HCT116 (cell line): ENCODE measurements around the gene ID3. TPM values are rescaled to one million over a fixed set of nuclear protein-coding genes. Genes with fewer than 3 reads are reported as not detected.

Experiments
- ATAC-seq: fragments of 200-7000 bp; cut with Tn5 transposase; 2 replicates; pipeline ENCODE4 v1.9.1; 2020; ENCODE audit warnings: mild to moderate bottlenecking, moderate library complexity
- BruUV-seq: library from RNA; stranded (reverse); fragments of 400-500 nt; replicated peaks from 2 replicates; lab custom pipeline; 2021; lab: Mats Ljungman, UMichigan
- CTCF ChIA-PET: fragments of 300-600 bp; sonication (Branson Sonifier 250); formaldehyde crosslinking; loops from one replicate; lab custom pipeline; 2021; ENCODE audit warnings: antibody characterized with exemption; lab: Charles Lee
- POLR2A ChIA-PET: fragments of 300-600, 350-600 bp; sonication (Branson Sonifier 250); formaldehyde crosslinking; loops from one replicate; lab custom pipeline; 2021; ENCODE audit warnings: antibody characterized with exemption; lab: Charles Lee
- RAD21 ChIA-PET, 2 experiments: fragments of 300-600 bp; sonication (Branson Sonifier 250); formaldehyde crosslinking; loops; one replicate each; lab custom pipeline; 2023; ENCODE audit warnings: low total read pairs in 2 of 2; ENCODE audit not compliant: uncharacterized antibody in 2 of 2, unreplicated experiment in 2 of 2, low non-redundant PET in 1 of 2; lab: Charles Lee
- DNase-seq: peaks from one replicate; pipeline ENCODE4 v3.0.0-alpha.2; 2010; ENCODE audit warnings: low read depth, low spot score
- H2AFZ ChIP-seq: fragments of 200-600 bp; shearing (Covaris generic), sonication (generic); 2 replicates; pipeline ENCODE4 v1.6.1; 2017; ENCODE audit warnings: low read depth, mixed run types, mixed read lengths, antibody characterized with exemption, low read length; ENCODE audit not compliant: poor library complexity, severe bottlenecking
- H3K27ac ChIP-seq: 2 replicates; pipeline ENCODE4 v1.5.1; 2012; ENCODE audit warnings: low read depth, low read length
- H3K27me3 ChIP-seq: fragments of 200-600 bp; sonication (generic); 2 replicates; pipeline ENCODE4 v1.6.1; 2016; ENCODE audit warnings: mixed run types, low read length, mixed read lengths; ENCODE audit not compliant: insufficient read depth
- H3K36me3 ChIP-seq, 2 experiments: fragments of 200-500 bp in 1 of 2; fragments of 200-600 bp in 1 of 2; sonication (Bioruptor generic) in 1 of 2; sonication (generic) in 1 of 2; 2 replicates each; pipeline versions ENCODE4 v1.5.1 to v1.6.1; 2014 to 2016; ENCODE audit warnings: low read length in 2 of 2, inconsistent platforms in 1 of 2, mixed read lengths in 1 of 2, mixed run types in 1 of 2; ENCODE audit not compliant: insufficient read depth in 2 of 2, control insufficient read depth in 1 of 2
- H3K4me1 ChIP-seq, 2 experiments: fragments of 200-600 bp in 1 of 2; sonication (generic) in 1 of 2; 2 replicates each; pipeline versions ENCODE4 v1.5.1 to v1.6.1; 2012 to 2017; ENCODE audit warnings: low read length in 2 of 2, inconsistent platforms in 1 of 2, mild to moderate bottlenecking in 1 of 2, mixed read lengths in 1 of 2, mixed run types in 1 of 2, moderate library complexity in 1 of 2; ENCODE audit not compliant: insufficient read depth in 2 of 2, control insufficient read depth in 1 of 2
- H3K4me2 ChIP-seq: fragments of 200-600 bp; sonication (generic); 2 replicates; pipeline ENCODE4 v1.6.1; 2017; ENCODE audit warnings: mixed run types, low read length, mixed read lengths
- H3K4me3 ChIP-seq, 2 experiments: fragments of 200-600 bp in 1 of 2; sonication (generic) in 1 of 2; replicated peaks in 1 of 2; 2 replicates each; pipeline ENCODE4 v1.5.1; 2011 to 2016; ENCODE audit warnings: low read length in 2 of 2, control low read depth in 1 of 2, low read depth in 1 of 2, mild to moderate bottlenecking in 1 of 2, mixed read lengths in 1 of 2, mixed run types in 1 of 2
- H3K79me2 ChIP-seq: fragments of 200-600 bp; sonication (generic); 2 replicates; pipeline ENCODE4 v1.6.1; 2017; ENCODE audit warnings: mild to moderate bottlenecking, mixed run types, low read length, moderate library complexity, mixed read lengths; ENCODE audit not compliant: insufficient read depth
- H3K9ac ChIP-seq: fragments of 200-600 bp; sonication (generic); 2 replicates; pipeline ENCODE4 v1.6.1; 2016; ENCODE audit warnings: low read length, mixed read lengths
- H3K9me2 ChIP-seq: fragments of 200-600 bp; sonication (generic), shearing (Covaris generic); 2 replicates; pipeline ENCODE4 v1.6.1; 2017; ENCODE audit warnings: mixed run types, mild to moderate bottlenecking, moderate library complexity; ENCODE audit not compliant: insufficient read depth
- H3K9me3 ChIP-seq, 2 experiments: fragments of 200-500 bp in 1 of 2; fragments of 200-600 bp in 1 of 2; sonication (Bioruptor generic) in 1 of 2; sonication (generic) in 1 of 2; 2 replicates each; pipeline ENCODE4 v1.6.1; 2014 to 2017; ENCODE audit warnings: low read length in 2 of 2, mixed read lengths in 2 of 2, inconsistent platforms in 1 of 2, low read depth in 1 of 2, mild to moderate bottlenecking in 1 of 2, mixed run types in 1 of 2, moderate library complexity in 1 of 2; ENCODE audit not compliant: control insufficient read depth in 1 of 2, insufficient read depth in 1 of 2
- H4K20me1 ChIP-seq: fragments of 200-600 bp; sonication (generic), shearing (Covaris generic); 2 replicates; pipeline ENCODE4 v1.6.1; 2017; ENCODE audit warnings: mixed run types, mild to moderate bottlenecking, moderate library complexity; ENCODE audit not compliant: insufficient read depth
- ATF3 ChIP-seq: IDR thresholded peaks from 2 replicates; pipeline ENCODE4 v1.6.1; 2012
- CBX3 ChIP-seq: IDR thresholded peaks from 2 replicates; pipeline ENCODE4 v1.6.1; 2012; ENCODE audit warnings: low read depth
- CEBPB ChIP-seq: IDR thresholded peaks from 2 replicates; pipeline ENCODE4 v1.6.1; 2012; ENCODE audit warnings: low read depth
- CTCF ChIP-seq, 3 experiments: fragments of 200-600 bp in 1 of 3; sonication (generic) in 1 of 3; IDR thresholded peaks in 2 of 3; conservative IDR thresholded peaks in 1 of 3; 2 replicates each; pipeline ENCODE4 v1.5.1; 2012 to 2017; ENCODE audit warnings: low read depth in 2 of 3, low read length in 2 of 3, antibody characterized with exemption in 1 of 3, borderline replicate concordance in 1 of 3, control low read depth in 1 of 3, mild to moderate bottlenecking in 1 of 3, mixed read lengths in 1 of 3, mixed run types in 1 of 3, moderate library complexity in 1 of 3; ENCODE audit not compliant: insufficient read depth in 1 of 3
- ELF1 ChIP-seq: IDR thresholded peaks from 2 replicates; pipeline ENCODE4 v1.6.1; 2012; ENCODE audit warnings: low read depth, borderline replicate concordance
- EZH2phosphoT487 ChIP-seq: fragments of 200-600 bp; IDR thresholded peaks from 2 replicates; pipeline ENCODE4 v1.6.1; 2018; ENCODE audit warnings: antibody characterized with exemption, borderline replicate concordance
- FOSL1 ChIP-seq: IDR thresholded peaks from 2 replicates; pipeline ENCODE4 v1.6.1; 2012; ENCODE audit warnings: low read depth
- MAX ChIP-seq: IDR thresholded peaks from 2 replicates; pipeline ENCODE4 v1.6.1; 2012
- POLR2A ChIP-seq: IDR thresholded peaks from 2 replicates; pipeline ENCODE4 v1.7.0; 2011; ENCODE audit warnings: borderline replicate concordance; ENCODE audit not compliant: insufficient read depth, insufficient read length; ENCODE audit errors: extremely low read depth
- SIN3A ChIP-seq: IDR thresholded peaks from 2 replicates; pipeline ENCODE4 v1.6.1; 2012; ENCODE audit warnings: low read depth
- SRF ChIP-seq: IDR thresholded peaks from 2 replicates; pipeline ENCODE4 v1.6.1; 2012; ENCODE audit warnings: low read depth
- TCF7L2 ChIP-seq: IDR thresholded peaks from 2 replicates; pipeline ENCODE4 v1.7.0; 2011; ENCODE audit warnings: borderline replicate concordance, inconsistent platforms; ENCODE audit not compliant: insufficient read depth, insufficient read length; ENCODE audit errors: extremely low read depth
- YY1 ChIP-seq: IDR thresholded peaks from 2 replicates; pipeline ENCODE4 v1.6.1; 2011; ENCODE audit warnings: low read length, low read depth, moderate library complexity, mild to moderate bottlenecking; ENCODE audit not compliant: insufficient replicate concordance; ENCODE audit errors: extremely low read depth
- ZBTB33 ChIP-seq: IDR thresholded peaks from 2 replicates; pipeline ENCODE4 v1.6.1; 2011; ENCODE audit warnings: mild to moderate bottlenecking, low read length, moderate library complexity; ENCODE audit not compliant: insufficient replicate concordance; ENCODE audit errors: extremely low read depth
- ZFX ChIP-seq: fragments of 450-650 bp; IDR thresholded peaks from 2 replicates; pipeline ENCODE4 v1.6.1; 2017
- ZNF274 ChIP-seq: fragments of 200-500 bp; sonication (Bioruptor generic); IDR thresholded peaks from 2 replicates; pipeline ENCODE4 v1.6.1; 2014; ENCODE audit warnings: mild to moderate bottlenecking, low read depth, low read length, inconsistent platforms
- intact Hi-C: fragments of 100-400 bp; cut with micrococcal nuclease; formaldehyde crosslinking; loops from 2 replicates; pipeline ENCODE4 v1.10.0; 2022
- total RNA-seq: library from RNA; stranded (reverse); gene quantifications from one replicate; pipeline ENCODE4 v1.2.1, GENCODE V29; 2021; ENCODE audit not compliant: unreplicated experiment

ID3 gene
- total RNA-seq, 1 experiment from 2014 or later: 183 TPM

GRCh38 chr1:23545851-23546250, 13.4 kb downstream of the ID3 start:
- CTCF ChIA-PET: interaction anchor here (1.0 to 4.2 kb wide), 4 partner anchors 89 to 371 kb away, joined by 3 to 104 read pairs (median 13); no protein-coding TSS in a partner anchor
- Histone ChIP-seq H3K9me2 (no peaks in the 10 kb centered on the region), H2AFZ (no peak overlapping the region), H4K20me1 (no peaks in the 10 kb centered on the region), H3K9ac (no peak overlapping the region), H3K9me3 (no peaks in the 10 kb centered on the region), H3K27ac (no peak overlapping the region), H3K4me1 (peaks cover 10 to 23% of the 10 kb centered on the region in 2 experiments; a peak in 3 of 4 replicates), H3K4me3 (no peak overlapping the region), H3K4me2 (no peak overlapping the region), H3K27me3 (no peaks in the 10 kb centered on the region), H3K36me3 (no peaks in the 10 kb centered on the region)
- RAD21 ChIA-PET: interaction anchor here (1.3 to 3.6 kb wide), 3 partner anchors 89 to 92 kb away, joined by 4 to 25 read pairs (median 23); no protein-coding TSS in a partner anchor
- ATAC-seq: no peak
- no peak for DNase-seq
- intact Hi-C loops: no loop called here
- BruUV-seq: no TSS peak
- TF ChIP-seq FOSL1: no peak
- no peak for TF ChIP-seq SRF
- no peak for TF ChIP-seq ELF1
- TF ChIP-seq CTCF (IDR thresholded peaks at IDR 0.05 in 2 of 3, conservative IDR thresholded peaks at IDR 0.05 in 1 of 3; ENCODE audit: borderline replicate concordance in 1 of 3, insufficient read depth in 1 of 3, low read depth in 2 of 3, low read length in 2 of 3): no peak
- no peak for TF ChIP-seq CBX3
- TF ChIP-seq ZFX: no peak
- TF ChIP-seq ZBTB33: no peak
- TF ChIP-seq POLR2A: no peak
- TF ChIP-seq SIN3A: no peak
- TF ChIP-seq ZNF274: no peak
- no peak for TF ChIP-seq CEBPB
- TF ChIP-seq MAX: no peak
- no peak for TF ChIP-seq ATF3
- no peak for TF ChIP-seq EZH2phosphoT487
- no peak for TF ChIP-seq YY1
- no peak for TF ChIP-seq TCF7L2
- TF ChIP-seq, all 23 proteins: peak for 0
- no peaks in the 10 kb centered on the region for H3K79me2 ChIP-seq
- POLR2A ChIA-PET: interaction anchor here (0.8 to 1.4 kb wide), 3 partner anchors 16 to 91 kb away, joined by 3 to 4 read pairs (median 3); no protein-coding TSS in a partner anchor
